WTC11 (cell line): Measurements from ENCODE around the gene KAT2B. TPM values are rescaled to one million over a fixed set of nuclear protein-coding genes. Genes with fewer than 3 reads are reported as not detected.

Experiments used
- ATAC-seq: fragments of 200-7000 bp; cut with Tn5 transposase; 2 replicates; pipeline ENCODE4 v1.10.0; 2021; ENCODE audit warnings: mild to moderate bottlenecking, moderate library complexity
- CTCF ChIA-PET: fragments of 300-600 bp; sonication (Branson Sonifier 250); formaldehyde crosslinking; loops from one replicate; lab custom pipeline; 2021; ENCODE audit warnings: antibody characterized with exemption; lab: Charles Lee
- POLR2A ChIA-PET: fragments of 350-600 bp; sonication (Branson Sonifier 250); formaldehyde crosslinking; loops from one replicate; lab custom pipeline; 2021; ENCODE audit warnings: antibody characterized with exemption; lab: Charles Lee
- DNase-seq: peaks from one replicate; pipeline ENCODE4 v3.0.0; 2021; ENCODE audit warnings: low spot score
- H3K27ac Mint-ChIP-seq: 2 replicates; pipeline ENCODE4 v1.8.0; 2021; ENCODE audit warnings: mixed read lengths
- H3K27me3 Mint-ChIP-seq: 2 replicates; pipeline ENCODE4 v1.8.0; 2021; ENCODE audit warnings: low read depth, mild to moderate bottlenecking, moderate library complexity, mixed read lengths
- H3K36me3 Mint-ChIP-seq: 2 replicates; pipeline ENCODE4 v1.8.0; 2021; ENCODE audit warnings: mixed read lengths
- H3K4me1 Mint-ChIP-seq: 2 replicates; pipeline ENCODE4 v1.8.0; 2022; ENCODE audit warnings: mixed read lengths
- H3K4me3 Mint-ChIP-seq: 2 replicates; pipeline ENCODE4 v1.8.0; 2021; ENCODE audit warnings: mild to moderate bottlenecking, moderate library complexity, mixed read lengths
- H3K9me3 Mint-ChIP-seq: 2 replicates; pipeline ENCODE4 v1.8.0; 2021; ENCODE audit warnings: mixed read lengths
- ELF4 ChIP-seq: sonication (generic); formaldehyde crosslinking; IDR thresholded peaks from 2 replicates; pipeline ENCODE4 v1.8.1; 2022; ENCODE audit warnings: low read depth, mild to moderate bottlenecking, moderate library complexity, missing genetic modification reagents
- JUN ChIP-seq: sonication (generic); formaldehyde crosslinking; IDR thresholded peaks from 2 replicates; pipeline ENCODE4 v1.8.0; 2023; ENCODE audit warnings: mild to moderate bottlenecking, missing genetic modification reagents
- NR3C1 ChIP-seq: sonication (generic); formaldehyde crosslinking; conservative IDR thresholded peaks from 2 replicates; pipeline ENCODE4 v1.8.1; 2023; ENCODE audit warnings: low read depth, mild to moderate bottlenecking, missing genetic modification reagents
- SOX15 ChIP-seq: fragments of 250-450 bp; sonication (Bioruptor Pico); IDR thresholded peaks from 2 replicates; pipeline ENCODE4 v1.9.0; 2021; ENCODE audit warnings: mild to moderate bottlenecking
- TEAD1 ChIP-seq: sonication (generic); formaldehyde crosslinking; IDR thresholded peaks from 2 replicates; pipeline ENCODE4 v1.8.0; 2022; ENCODE audit warnings: mild to moderate bottlenecking, missing genetic modification reagents
- TEAD4 ChIP-seq: sonication (generic); formaldehyde crosslinking; IDR thresholded peaks from 2 replicates; pipeline ENCODE4 v1.8.0; 2022; ENCODE audit warnings: mild to moderate bottlenecking, missing genetic modification reagents
- ZNF416 ChIP-seq: fragments of 250-450 bp; sonication (Bioruptor Pico); IDR thresholded peaks from 2 replicates; pipeline ENCODE4 v1.9.0; 2021; ENCODE audit warnings: mild to moderate bottlenecking, inconsistent platforms
- ZNF671 ChIP-seq: fragments of 250-450 bp; sonication (Bioruptor Pico); IDR thresholded peaks from 2 replicates; pipeline ENCODE4 v1.8.0; 2021; ENCODE audit warnings: mild to moderate bottlenecking
- total RNA-seq: library from RNA; stranded (reverse); gene quantifications from 3 replicates; pipeline ENCODE4 v1.2.3, GENCODE V29; 2021
- TF ChIP-seq, protein P1 (sequence below): fragments of 250-450 bp; sonication (Bioruptor Pico); IDR thresholded peaks from 2 replicates; pipeline ENCODE4 v1.9.0; 2021; ENCODE audit warnings: mild to moderate bottlenecking
- TF ChIP-seq, protein P2 (sequence below): sonication (generic); formaldehyde crosslinking; IDR thresholded peaks from 2 replicates; pipeline ENCODE4 v1.8.0; 2023; ENCODE audit warnings: missing genetic modification reagents
- TF ChIP-seq, protein P3 (sequence below): fragments of 250-450 bp; sonication (Bioruptor Pico); IDR thresholded peaks from 2 replicates; pipeline ENCODE4 v1.9.0; 2021; ENCODE audit warnings: moderate library complexity, mild to moderate bottlenecking, inconsistent platforms, borderline replicate concordance
- TF ChIP-seq, protein P4 (sequence below): sonication (generic); formaldehyde crosslinking; IDR thresholded peaks from 2 replicates; pipeline ENCODE4 v1.8.1; 2022; ENCODE audit warnings: missing genetic modification reagents, borderline replicate concordance
- TF ChIP-seq, protein P5 (sequence below): sonication (generic); formaldehyde crosslinking; IDR thresholded peaks from 2 replicates; pipeline ENCODE4 v1.8.1; 2022; ENCODE audit warnings: low read depth, missing genetic modification reagents, borderline replicate concordance
- TF ChIP-seq, protein P6 (sequence below): fragments of 250-450 bp; sonication (Bioruptor Pico); IDR thresholded peaks from 2 replicates; pipeline ENCODE4 v2.1.2; 2022; ENCODE audit warnings: mild to moderate bottlenecking, moderate library complexity
- TF ChIP-seq, protein P7 (sequence below): sonication (generic); formaldehyde crosslinking; IDR thresholded peaks from 2 replicates; pipeline ENCODE4 v1.8.0; 2023; ENCODE audit warnings: mild to moderate bottlenecking, missing genetic modification reagents
- TF ChIP-seq, protein P8 (sequence below): fragments of 250-450 bp; sonication (Bioruptor Pico); IDR thresholded peaks from 2 replicates; pipeline ENCODE4 v1.9.0; 2021; ENCODE audit warnings: mild to moderate bottlenecking

The KAT2B gene
- total RNA-seq, 1 experiment from 2014 or later: 2.7 TPM

DNA sequence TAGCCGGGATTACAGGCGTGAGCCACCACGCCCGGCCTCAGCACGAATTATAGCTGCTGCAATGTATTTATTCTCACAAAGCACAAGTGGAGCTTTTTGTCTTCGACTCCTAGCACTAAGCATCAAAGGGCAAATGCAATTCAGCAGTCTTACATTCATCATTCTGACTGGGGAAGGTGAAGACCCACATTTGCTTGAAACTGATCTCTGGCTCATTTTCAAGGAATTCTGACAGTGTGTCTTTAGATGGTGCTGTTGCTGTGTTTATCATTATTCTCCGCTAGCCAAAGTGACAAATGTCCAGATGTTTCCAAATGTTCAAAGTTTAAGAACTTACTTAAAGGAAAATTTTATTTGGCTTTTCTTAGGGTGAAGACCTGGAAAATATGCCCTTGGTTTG, 89.9 kb downstream of the KAT2B start:
- H3K4me1 Mint-ChIP-seq: no peaks in the 10 kb centered on the region
- H3K9me3 Mint-ChIP-seq: no peaks in the 10 kb centered on the region
- H3K27me3 Mint-ChIP-seq: no peaks in the 10 kb centered on the region
- TF ChIP-seq TEAD1 (CRISPR knock-in tag) (no peak), SOX15 (CRISPR knock-in tag) (no peak), NR3C1 (CRISPR knock-in tag) (no peak), ZNF416 (CRISPR knock-in tag) (no peak), ELF4 (CRISPR knock-in tag) (no peak), ZNF671 (CRISPR knock-in tag) (no peak), TEAD4 (CRISPR knock-in tag) (no peak), JUN (CRISPR knock-in tag) (no peak)
- TF ChIP-seq, protein P1, sequence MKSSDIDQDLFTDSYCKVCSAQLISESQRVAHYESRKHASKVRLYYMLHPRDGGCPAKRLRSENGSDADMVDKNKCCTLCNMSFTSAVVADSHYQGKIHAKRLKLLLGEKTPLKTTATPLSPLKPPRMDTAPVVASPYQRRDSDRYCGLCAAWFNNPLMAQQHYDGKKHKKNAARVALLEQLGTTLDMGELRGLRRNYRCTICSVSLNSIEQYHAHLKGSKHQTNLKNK (CRISPR knock-in tag): no peak
- TF ChIP-seq, protein P2, sequence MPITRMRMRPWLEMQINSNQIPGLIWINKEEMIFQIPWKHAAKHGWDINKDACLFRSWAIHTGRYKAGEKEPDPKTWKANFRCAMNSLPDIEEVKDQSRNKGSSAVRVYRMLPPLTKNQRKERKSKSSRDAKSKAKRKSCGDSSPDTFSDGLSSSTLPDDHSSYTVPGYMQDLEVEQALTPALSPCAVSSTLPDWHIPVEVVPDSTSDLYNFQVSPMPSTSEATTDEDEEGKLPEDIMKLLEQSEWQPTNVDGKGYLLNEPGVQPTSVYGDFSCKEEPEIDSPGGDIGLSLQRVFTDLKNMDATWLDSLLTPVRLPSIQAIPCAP (CRISPR knock-in tag): no peak
- TF ChIP-seq, protein P3, sequence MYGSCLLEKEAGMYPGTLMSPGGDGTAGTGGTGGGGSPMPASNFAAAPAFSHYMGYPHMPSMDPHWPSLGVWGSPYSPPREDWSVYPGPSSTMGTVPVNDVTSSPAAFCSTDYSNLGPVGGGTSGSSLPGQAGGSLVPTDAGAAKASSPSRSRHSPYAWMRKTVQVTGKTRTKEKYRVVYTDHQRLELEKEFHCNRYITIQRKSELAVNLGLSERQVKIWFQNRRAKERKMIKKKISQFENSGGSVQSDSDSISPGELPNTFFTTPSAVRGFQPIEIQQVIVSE: no peak
- TF ChIP-seq, protein P4, sequence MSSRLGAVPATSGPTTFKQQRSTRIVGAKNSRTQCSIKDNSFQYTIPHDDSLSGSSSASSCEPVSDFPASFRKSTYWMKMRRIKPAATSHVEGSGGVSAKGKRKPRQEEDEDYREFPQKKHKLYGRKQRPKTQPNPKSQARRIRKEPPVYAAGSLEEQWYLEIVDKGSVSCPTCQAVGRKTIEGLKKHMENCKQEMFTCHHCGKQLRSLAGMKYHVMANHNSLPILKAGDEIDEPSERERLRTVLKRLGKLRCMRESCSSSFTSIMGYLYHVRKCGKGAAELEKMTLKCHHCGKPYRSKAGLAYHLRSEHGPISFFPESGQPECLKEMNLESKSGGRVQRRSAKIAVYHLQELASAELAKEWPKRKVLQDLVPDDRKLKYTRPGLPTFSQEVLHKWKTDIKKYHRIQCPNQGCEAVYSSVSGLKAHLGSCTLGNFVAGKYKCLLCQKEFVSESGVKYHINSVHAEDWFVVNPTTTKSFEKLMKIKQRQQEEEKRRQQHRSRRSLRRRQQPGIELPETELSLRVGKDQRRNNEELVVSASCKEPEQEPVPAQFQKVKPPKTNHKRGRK: no peak
- TF ChIP-seq, protein P5, sequence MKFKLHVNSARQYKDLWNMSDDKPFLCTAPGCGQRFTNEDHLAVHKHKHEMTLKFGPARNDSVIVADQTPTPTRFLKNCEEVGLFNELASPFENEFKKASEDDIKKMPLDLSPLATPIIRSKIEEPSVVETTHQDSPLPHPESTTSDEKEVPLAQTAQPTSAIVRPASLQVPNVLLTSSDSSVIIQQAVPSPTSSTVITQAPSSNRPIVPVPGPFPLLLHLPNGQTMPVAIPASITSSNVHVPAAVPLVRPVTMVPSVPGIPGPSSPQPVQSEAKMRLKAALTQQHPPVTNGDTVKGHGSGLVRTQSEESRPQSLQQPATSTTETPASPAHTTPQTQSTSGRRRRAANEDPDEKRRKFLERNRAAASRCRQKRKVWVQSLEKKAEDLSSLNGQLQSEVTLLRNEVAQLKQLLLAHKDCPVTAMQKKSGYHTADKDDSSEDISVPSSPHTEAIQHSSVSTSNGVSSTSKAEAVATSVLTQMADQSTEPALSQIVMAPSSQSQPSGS (CRISPR knock-in tag): no peak
- TF ChIP-seq, protein P6, sequence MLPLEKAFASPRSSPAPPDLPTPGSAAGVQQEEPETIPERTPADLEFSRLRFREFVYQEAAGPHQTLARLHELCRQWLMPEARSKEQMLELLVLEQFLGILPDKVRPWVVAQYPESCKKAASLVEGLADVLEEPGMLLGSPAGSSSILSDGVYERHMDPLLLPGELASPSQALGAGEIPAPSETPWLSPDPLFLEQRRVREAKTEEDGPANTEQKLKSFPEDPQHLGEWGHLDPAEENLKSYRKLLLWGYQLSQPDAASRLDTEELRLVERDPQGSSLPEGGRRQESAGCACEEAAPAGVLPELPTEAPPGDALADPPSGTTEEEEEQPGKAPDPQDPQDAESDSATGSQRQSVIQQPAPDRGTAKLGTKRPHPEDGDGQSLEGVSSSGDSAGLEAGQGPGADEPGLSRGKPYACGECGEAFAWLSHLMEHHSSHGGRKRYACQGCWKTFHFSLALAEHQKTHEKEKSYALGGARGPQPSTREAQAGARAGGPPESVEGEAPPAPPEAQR (CRISPR knock-in tag): no peak
- TF ChIP-seq, protein P7, sequence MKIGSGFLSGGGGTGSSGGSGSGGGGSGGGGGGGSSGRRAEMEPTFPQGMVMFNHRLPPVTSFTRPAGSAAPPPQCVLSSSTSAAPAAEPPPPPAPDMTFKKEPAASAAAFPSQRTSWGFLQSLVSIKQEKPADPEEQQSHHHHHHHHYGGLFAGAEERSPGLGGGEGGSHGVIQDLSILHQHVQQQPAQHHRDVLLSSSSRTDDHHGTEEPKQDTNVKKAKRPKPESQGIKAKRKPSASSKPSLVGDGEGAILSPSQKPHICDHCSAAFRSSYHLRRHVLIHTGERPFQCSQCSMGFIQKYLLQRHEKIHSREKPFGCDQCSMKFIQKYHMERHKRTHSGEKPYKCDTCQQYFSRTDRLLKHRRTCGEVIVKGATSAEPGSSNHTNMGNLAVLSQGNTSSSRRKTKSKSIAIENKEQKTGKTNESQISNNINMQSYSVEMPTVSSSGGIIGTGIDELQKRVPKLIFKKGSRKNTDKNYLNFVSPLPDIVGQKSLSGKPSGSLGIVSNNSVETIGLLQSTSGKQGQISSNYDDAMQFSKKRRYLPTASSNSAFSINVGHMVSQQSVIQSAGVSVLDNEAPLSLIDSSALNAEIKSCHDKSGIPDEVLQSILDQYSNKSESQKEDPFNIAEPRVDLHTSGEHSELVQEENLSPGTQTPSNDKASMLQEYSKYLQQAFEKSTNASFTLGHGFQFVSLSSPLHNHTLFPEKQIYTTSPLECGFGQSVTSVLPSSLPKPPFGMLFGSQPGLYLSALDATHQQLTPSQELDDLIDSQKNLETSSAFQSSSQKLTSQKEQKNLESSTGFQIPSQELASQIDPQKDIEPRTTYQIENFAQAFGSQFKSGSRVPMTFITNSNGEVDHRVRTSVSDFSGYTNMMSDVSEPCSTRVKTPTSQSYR (CRISPR knock-in tag): no peak
- TF ChIP-seq, protein P8, sequence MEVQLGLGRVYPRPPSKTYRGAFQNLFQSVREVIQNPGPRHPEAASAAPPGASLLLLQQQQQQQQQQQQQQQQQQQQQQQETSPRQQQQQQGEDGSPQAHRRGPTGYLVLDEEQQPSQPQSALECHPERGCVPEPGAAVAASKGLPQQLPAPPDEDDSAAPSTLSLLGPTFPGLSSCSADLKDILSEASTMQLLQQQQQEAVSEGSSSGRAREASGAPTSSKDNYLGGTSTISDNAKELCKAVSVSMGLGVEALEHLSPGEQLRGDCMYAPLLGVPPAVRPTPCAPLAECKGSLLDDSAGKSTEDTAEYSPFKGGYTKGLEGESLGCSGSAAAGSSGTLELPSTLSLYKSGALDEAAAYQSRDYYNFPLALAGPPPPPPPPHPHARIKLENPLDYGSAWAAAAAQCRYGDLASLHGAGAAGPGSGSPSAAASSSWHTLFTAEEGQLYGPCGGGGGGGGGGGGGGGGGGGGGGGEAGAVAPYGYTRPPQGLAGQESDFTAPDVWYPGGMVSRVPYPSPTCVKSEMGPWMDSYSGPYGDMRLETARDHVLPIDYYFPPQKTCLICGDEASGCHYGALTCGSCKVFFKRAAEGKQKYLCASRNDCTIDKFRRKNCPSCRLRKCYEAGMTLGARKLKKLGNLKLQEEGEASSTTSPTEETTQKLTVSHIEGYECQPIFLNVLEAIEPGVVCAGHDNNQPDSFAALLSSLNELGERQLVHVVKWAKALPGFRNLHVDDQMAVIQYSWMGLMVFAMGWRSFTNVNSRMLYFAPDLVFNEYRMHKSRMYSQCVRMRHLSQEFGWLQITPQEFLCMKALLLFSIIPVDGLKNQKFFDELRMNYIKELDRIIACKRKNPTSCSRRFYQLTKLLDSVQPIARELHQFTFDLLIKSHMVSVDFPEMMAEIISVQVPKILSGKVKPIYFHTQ (CRISPR knock-in tag): no peak
- DNase-seq (no peak), ATAC-seq (no peak)
- ChIA-PET POLR2A (no interaction called here), CTCF (no interaction called here)
- H3K27ac Mint-ChIP-seq: no peak overlapping the region
- H3K36me3 Mint-ChIP-seq: no peaks in the 10 kb centered on the region
- no peak overlapping the region for H3K4me3 Mint-ChIP-seq
